ENCODE results near the gene CAMSAP1.
"Not testable (repeated sequence)": the region's sequence is repeated elsewhere in the genome, so short reads cannot be mapped to it uniquely, and the experiment has no call there.

- not testable (repeated sequence) for TF ChIP-seq CTCF (IDR thresholded peaks at IDR 0.05); REST (IDR thresholded peaks at IDR 0.05; ENCODE audit: insufficient read depth in 1 of 2, low read depth in 2 of 2, low read length in 1 of 2)
These were observed 44.0 kb upstream of the CAMSAP1 start for GRCh38 chr9:135951310-135951709.
